ENCODE results near the gene SLC44A3.

The SLC44A3 gene

GRCh38 chr1:94878329-94878728, 58.2 kb downstream of the SLC44A3 start:
- no peak for DNase-seq

DNA sequence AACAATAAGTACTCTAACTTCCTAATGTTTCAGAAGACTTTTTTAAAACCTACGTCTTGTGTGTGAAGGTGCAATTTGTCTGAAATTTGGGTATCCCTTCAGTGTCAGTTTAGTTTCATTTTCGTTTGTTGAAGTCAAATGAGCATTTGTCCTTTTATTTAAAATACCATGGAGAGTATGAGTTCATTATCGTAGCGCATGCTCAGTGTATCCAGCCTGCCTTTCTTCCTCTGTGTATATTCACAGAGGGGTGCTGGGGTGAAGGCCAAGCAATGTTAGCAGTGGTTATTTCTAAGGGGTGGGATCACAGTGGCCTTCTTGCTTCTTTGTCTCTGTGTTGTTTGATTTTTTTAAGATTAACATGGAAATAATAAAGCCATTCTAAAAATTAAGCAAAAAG, 63.5 kb downstream of the SLC44A3 start:
- peak in 1 of 2 donors; percentile 33 for DNase-seq

GRCh38 chr1:94884106-94884505, 63.9 kb downstream of the SLC44A3 start:
- no peak for DNase-seq

DNA sequence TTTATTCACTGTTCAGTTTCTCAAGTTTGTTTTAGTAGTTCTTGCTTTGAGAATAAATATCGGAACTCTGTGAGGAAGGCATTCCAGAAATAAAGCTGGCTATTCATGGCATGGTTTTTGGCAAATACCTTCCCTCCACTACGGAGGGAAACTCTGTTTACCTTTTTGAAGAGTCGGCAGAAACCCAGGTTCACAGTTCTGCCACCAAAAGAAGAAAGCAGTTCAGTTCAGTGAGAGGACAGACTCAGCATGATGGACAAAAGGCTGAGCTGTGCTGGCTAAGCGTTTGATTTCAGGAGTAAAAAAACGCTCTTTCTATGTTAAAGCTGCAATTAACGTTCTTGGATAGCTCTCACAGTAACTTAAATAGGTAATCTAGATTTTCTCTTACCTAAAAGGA, 64.3 kb downstream of the SLC44A3 start:
- no peak for DNase-seq

- DNase-seq = no peak
These were observed 66.2 kb downstream of the SLC44A3 start for GRCh38 chr1:94886361-94886760.

GRCh38 chr1:94887106-94887505, 66.9 kb downstream of the SLC44A3 start:
- DNase-seq = no peak

- DNase-seq = no peak
These were observed 67.5 kb downstream of the SLC44A3 start for GRCh38 chr1:94887603-94888171.

- DNase-seq = no peak
These were observed 68.0 kb downstream of the SLC44A3 start for GRCh38 chr1:94888201-94888600.

DNA sequence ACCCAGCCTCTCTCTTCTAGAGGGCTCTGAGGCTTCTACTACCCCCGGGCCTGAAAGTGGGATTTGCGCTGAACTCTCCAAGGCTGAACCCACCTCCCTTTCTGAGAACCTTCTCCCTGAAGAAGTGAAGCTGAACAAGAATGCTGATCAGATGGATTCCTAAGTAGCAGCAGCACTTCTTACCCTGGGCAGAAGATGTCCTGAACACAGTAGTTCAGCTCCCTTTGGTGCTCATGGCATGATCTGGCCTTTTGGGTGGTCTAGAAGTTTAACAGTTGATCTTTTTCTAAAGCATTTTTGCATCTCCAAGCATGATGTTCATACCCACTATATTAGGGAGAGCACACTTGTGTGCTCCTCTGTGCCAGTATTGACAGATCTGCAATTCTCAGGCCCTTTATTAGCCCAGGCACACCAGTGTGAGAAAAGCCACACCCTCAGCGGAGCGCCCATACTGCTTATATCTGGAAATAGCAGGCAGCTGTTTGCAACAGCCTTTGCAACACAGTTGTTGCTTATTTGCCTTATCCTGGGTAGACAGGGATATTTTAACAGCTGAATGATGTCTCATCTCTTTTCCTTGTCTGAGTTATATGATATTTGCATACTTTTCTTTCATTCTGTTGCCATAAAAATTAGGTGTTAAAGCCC, 72.6 kb downstream of the SLC44A3 start:
- no peak for DNase-seq

DNA sequence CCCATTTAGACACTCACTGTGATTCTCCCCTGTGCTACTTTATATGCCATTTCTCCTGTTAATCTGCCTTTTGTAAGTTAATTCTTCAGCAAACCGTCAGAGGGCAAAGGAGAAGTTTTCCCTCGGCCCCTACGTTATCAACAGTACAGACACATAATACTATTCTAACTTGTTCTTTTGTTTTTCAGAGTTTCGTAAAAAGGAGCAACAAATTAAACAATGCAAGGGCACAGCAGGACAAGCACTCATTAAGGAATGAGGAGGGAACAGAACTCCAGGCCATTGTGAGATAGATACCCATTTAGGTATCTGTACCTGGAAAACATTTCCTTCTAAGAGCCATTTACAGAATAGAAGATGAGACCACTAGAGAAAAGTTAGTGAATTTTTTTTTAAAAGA, 74.5 kb downstream of the SLC44A3 start:
- DNase-seq = no peak

DNA sequence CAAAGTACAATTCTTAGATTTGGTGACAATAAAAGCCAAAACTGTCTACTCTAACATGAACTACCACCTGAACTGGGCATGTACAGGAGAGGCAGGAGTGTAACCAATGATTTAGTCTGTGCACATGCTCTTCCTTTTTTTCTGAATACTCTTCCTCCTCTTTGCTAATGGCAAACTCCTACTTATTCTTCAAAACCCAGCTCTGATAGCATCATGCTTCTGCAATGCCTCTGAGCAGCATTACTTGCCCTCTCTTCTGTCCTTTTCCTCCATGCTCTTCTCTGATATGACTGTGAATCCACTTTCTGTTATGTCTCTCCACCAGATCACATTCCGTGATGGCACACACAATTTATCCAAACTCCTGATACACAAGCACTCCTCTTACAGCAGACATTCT, 75.4 kb downstream of the SLC44A3 start:
- DNase-seq = no peak

DNA sequence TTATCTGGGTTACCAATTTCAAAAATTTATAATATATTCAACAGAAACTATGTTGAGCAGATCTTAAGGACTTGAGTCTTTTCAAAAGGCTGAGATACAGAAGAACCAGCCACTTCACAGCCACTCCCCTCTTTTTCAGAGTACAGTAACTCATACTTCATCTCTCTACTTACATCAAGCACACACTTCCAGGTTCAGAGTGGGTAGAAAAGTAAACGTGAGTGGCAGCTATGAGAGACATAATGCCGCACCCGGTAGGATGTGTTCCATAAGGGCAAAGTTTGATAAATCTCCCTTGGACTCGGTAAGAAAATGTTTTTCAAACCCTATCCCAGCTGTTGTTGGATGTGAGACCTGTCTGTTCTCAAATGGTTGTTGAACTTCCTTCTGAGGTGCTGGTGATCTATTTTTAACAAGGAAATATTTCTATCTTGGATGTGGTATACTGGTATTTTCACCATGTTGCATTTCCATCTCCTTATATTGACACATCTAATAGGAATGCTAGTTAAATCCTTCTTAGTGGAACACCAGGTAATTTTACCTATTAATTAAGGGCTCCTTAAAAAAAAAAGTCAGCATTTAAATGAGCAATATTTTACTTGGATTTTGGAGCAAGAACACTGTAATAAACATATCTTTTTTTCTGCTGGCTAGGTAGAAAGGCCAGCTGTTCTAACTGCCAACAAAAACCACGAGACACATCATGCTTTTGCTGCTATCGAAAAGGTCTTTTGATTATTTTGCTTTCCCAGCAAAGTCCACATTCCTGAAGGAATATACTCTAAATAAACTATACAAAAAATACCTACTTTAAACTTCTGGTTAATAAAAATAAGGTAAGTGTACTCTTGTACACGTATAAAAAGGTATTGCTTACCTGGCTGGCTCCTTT, 78.6 kb downstream of the SLC44A3 start:
- no peak for DNase-seq

DNA sequence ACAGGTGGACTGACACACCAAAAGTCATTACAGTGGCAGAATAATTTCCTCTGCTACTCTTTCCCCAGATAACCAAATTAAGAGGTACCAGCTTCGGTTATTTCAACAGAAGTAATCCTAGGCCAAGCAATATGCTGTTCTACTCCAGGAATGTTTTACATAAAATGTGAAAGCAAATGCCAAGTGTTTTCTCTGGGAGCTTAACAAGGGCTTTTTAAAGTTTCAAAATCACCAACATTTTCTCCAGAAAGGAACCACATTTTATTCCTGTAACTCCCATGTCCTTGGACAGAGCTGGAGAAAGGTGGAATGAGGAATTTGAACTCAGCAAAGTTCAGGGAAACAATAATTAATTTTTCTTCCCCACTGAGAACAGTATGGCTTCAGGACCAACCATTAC, 79.6 kb downstream of the SLC44A3 start:
- DNase-seq = no peak

GRCh38 chr1:94901841-94902240, 81.7 kb downstream of the SLC44A3 start:
- DNase-seq = no peak

GRCh38 chr1:94903280-94904009, 83.3 kb downstream of the SLC44A3 start:
- DNase-seq = no peak

DNA sequence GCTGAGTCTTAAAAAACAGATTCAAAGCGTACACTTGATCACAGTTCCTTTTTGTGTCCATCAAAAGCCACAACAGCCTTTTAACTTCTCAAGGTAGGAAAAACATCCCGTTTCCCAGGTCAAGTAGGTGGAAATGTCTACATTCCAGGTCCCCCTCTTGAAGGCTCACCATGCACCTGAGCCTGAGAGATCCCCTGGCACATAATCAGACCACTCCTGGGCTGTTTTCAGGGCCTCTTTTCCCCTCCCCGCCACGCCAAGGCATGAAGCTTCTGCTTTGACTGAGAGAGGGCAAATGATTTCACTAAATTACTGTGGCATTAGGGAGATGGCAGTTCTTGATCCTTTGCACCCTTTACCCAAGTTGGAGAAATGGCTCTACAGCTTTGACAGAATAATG, 85.0 kb downstream of the SLC44A3 start:
- no peak for DNase-seq

- DNase-seq = no peak
These were observed 86.2 kb downstream of the SLC44A3 start for GRCh38 chr1:94906382-94906781.

DNA sequence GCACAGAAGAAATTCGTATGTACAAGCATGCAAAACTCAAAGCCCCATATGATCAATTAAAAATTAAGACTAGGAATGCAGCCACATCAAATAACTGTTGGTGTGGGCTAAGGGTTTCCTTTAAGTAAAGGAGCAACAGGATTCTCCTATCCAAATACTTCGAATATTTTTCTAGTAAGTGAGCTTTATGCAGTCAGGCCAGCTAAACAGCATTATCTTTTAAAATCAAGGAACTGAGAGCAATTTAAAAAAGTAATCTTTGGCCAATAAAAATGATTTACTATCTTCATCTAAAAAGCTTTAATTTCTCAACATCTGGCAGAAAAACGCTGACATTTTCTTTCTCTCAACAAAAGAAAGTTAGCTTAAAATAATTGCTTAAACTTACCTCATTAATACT, 87.0 kb downstream of the SLC44A3 start:
- DNase-seq = no peak

DNA sequence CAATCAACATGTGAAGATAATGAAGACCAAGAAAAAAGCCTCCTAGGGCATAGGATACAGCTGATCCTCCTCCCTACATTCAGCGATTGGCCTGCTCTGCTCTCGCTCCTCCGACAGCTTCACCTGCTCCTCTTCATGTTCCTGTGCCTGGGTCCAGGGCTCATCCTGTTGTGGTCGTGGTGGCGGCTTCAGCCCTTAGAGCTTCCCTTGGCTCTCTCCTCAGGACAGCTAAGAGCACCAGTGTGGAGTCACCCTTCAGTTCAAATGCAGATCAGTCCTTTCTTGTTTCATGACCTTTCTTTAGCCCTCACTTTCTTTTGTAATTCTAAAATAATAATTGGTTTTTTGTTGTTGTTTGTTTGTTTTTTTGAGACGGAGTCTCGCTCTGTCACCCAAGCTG, 88.0 kb downstream of the SLC44A3 start:
- DNase-seq = no peak

DNA sequence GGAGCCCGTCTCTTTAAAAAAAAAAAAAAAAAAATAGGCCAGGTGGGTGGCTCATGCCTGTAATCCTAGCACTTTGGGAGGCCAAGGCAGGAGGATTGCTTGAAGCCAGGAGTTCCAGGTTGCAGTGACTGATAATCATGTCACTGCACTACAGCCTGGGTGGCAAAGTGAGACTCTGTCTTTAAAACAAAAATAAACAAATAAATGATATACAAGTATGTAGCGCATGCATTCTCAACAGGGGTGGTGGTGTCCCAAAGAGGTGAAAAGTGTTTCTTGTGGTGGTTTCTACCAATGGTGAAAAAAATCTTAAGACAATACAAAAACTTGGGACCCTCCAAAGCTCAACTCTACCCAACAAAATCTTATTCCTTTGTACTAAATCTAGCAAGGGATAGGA, 88.8 kb downstream of the SLC44A3 start:
- DNase-seq = no peak

GRCh38 chr1:94909486-94909885, 89.3 kb downstream of the SLC44A3 start:
- no peak for DNase-seq

DNA sequence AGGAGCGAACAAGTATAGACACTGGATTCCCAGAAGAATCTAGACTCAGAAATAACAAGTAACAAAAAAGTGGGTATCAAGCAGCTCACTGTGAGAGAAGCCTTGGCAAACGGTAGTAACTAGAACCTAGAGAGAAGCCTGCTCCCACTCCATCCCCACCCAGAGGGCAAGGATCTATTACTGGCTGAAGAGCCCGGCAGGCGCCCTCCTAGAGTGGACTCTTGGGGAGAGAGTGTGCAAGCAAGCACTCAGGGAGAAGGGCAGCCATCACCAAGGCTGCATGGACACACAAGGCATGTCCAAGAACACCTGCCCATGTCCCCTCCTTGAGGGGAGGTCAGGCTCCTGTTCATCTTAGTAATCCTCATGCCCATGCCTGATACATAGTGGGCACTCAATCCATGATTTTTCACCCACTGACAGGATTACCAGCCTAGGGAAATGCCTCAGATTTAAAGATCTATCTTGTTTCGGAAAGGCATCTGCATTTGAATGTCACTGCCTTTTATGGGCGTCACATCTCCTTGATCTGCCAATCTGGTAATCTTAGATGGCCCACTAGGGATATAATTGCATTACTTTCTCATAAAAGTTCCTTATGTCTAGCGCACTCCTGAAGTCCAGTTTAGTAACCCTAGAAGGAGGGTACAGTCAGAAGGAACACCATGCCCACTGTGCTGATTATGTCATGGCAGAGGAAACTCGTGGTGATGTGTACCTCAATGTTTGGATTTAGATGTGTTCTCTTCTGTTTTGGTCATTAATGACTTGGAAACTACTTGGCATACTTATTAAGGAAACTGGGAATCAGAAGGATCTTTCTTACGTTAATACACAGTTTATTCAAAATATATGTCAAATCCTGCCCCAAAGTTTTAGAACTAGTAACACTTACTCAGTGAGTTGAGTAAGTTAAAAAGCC, 92.4 kb downstream of the SLC44A3 start:
- DNase-seq = no peak
